H1 (cell line): ENCODE results near the gene KRT27. TPM values are rescaled to one million over a fixed set of nuclear protein-coding genes. Genes with fewer than 3 reads are reported as not detected.

Source experiments
- CTCF ChIA-PET: fragments of 300-600 bp; sonication (Branson Sonifier 250); formaldehyde crosslinking; loops from one replicate; lab custom pipeline; 2021; ENCODE audit not compliant: partially characterized antibody; lab: Charles Lee
- POLR2A ChIA-PET: fragments of 300-600 bp; sonication (Branson Sonifier 250); formaldehyde crosslinking; loops from one replicate; lab custom pipeline; 2021; ENCODE audit warnings: inconsistent platforms; ENCODE audit not compliant: partially characterized antibody; lab: Charles Lee
- DNase-seq, 2 experiments: peaks; one replicate each; pipeline versions ENCODE4 v3.0.0 to v3.0.0-alpha.2; 2010 to 2022; ENCODE audit warnings: low spot score in 2 of 2, low read depth in 1 of 2, mixed read lengths in 1 of 2
- FAIRE-seq: peaks from 2 replicates; lab custom pipeline; 2011; peaks lifted over from hg19 to GRCh38; lab: Jason Lieb, UNC
- H2AFZ ChIP-seq: 2 replicates; pipeline ENCODE4 v1.8.1; 2012; ENCODE audit warnings: low read length, inconsistent platforms
- H2AK5ac ChIP-seq: 2 replicates; pipeline ENCODE4 v1.6.1; 2013; ENCODE audit warnings: low read depth, low read length
- H2BK120ac ChIP-seq: replicated peaks from 2 replicates; pipeline ENCODE3; 2013; ENCODE audit warnings: low read depth, low read length, inconsistent platforms
- H2BK12ac ChIP-seq: 2 replicates; pipeline ENCODE4 v1.6.1; 2013; ENCODE audit warnings: low read depth, low read length
- H2BK15ac ChIP-seq: 2 replicates; pipeline ENCODE4 v1.6.1; 2013; ENCODE audit warnings: low read length
- H2BK20ac ChIP-seq: 2 replicates; pipeline ENCODE4 v1.6.1; 2013; ENCODE audit warnings: low read length
- H2BK5ac ChIP-seq: 2 replicates; pipeline ENCODE4 v1.6.1; 2013; ENCODE audit warnings: low read depth, low read length
- H3K14ac ChIP-seq: 2 replicates; pipeline ENCODE4 v1.6.1; 2013; ENCODE audit warnings: inconsistent platforms; ENCODE audit not compliant: insufficient read length
- H3K18ac ChIP-seq: 2 replicates; pipeline ENCODE4 v1.6.1; 2013; ENCODE audit warnings: low read length; ENCODE audit errors: extremely low read depth
- H3K23ac ChIP-seq: 2 replicates; pipeline ENCODE4 v1.6.1; 2013; ENCODE audit warnings: inconsistent platforms; ENCODE audit not compliant: insufficient read length
- H3K23me2 ChIP-seq: 2 replicates; pipeline ENCODE4 v1.6.1; 2013; ENCODE audit warnings: low read depth, low read length
- H3K27ac ChIP-seq: 2 replicates; pipeline ENCODE4 v1.6.1; 2011; ENCODE audit warnings: low read depth, low read length, inconsistent platforms
- H3K27me3 ChIP-seq, 4 experiments: replicated peaks in 1 of 4; 1 replicate in 1 of 4; 2 replicates in 3 of 4; pipeline versions ENCODE4 v1.6.1 to v1.8.1; 2011 to 2013; ENCODE audit warnings: low read length in 3 of 4, mild to moderate bottlenecking in 3 of 4, inconsistent platforms in 2 of 4, mixed read lengths in 2 of 4, moderate library complexity in 1 of 4; ENCODE audit not compliant: control insufficient read depth in 3 of 4, insufficient read depth in 3 of 4; ENCODE audit errors: extremely low read depth in 1 of 4
- H3K36me3 ChIP-seq, 4 experiments: 2 replicates each; pipeline versions ENCODE4 v1.6.1 to v1.8.1; 2011 to 2013; ENCODE audit warnings: mild to moderate bottlenecking in 4 of 4, low read length in 3 of 4, moderate library complexity in 2 of 4, control low read depth in 1 of 4, inconsistent platforms in 1 of 4; ENCODE audit not compliant: insufficient read depth in 4 of 4, control insufficient read depth in 2 of 4
- H3K4ac ChIP-seq: replicated peaks from 2 replicates; pipeline ENCODE3; 2013; ENCODE audit warnings: low read length, low read depth, mixed read lengths, inconsistent platforms; ENCODE audit not compliant: insufficient read length
- H3K4me1 ChIP-seq, 4 experiments: replicated peaks in 1 of 4; 1 replicate in 1 of 4; 2 replicates in 3 of 4; pipeline versions ENCODE4 v1.6.1 to v1.8.1; 2011 to 2013; ENCODE audit warnings: low read length in 3 of 4, inconsistent platforms in 2 of 4, mixed read lengths in 1 of 4; ENCODE audit not compliant: insufficient read depth in 4 of 4, control insufficient read depth in 3 of 4
- H3K4me2 ChIP-seq, 2 experiments: 2 replicates each; pipeline versions ENCODE4 v1.6.1 to v1.8.1; 2011 to 2013; ENCODE audit warnings: low read depth in 2 of 2, low read length in 2 of 2, control low read depth in 1 of 2, inconsistent platforms in 1 of 2, mild to moderate bottlenecking in 1 of 2; ENCODE audit not compliant: insufficient read depth in 1 of 2
- H3K4me3 ChIP-seq, 4 experiments: fragments of 200-600, 300-600 bp in 1 of 4; sonication (generic), shearing (Covaris generic), sonication (Bioruptor Twin) in 1 of 4; 2 replicates each; pipeline versions ENCODE4 v1.5.1 to v1.8.1; 2011 to 2016; ENCODE audit warnings: low read length in 4 of 4, low read depth in 3 of 4, control low read depth in 2 of 4, inconsistent platforms in 2 of 4, mild to moderate bottlenecking in 2 of 4, mixed read lengths in 1 of 4, moderate library complexity in 1 of 4; ENCODE audit not compliant: insufficient read depth in 2 of 4; ENCODE audit errors: extremely low read depth in 1 of 4
- H3K56ac ChIP-seq: replicated peaks from 2 replicates; pipeline ENCODE3; 2013; ENCODE audit warnings: low read depth, mild to moderate bottlenecking, mixed read lengths, low read length, inconsistent platforms; ENCODE audit not compliant: insufficient read length
- H3K79me1 ChIP-seq: 2 replicates; pipeline ENCODE4 v1.6.1; 2013; ENCODE audit warnings: low read depth, low read length, control low read depth
- H3K79me2 ChIP-seq, 2 experiments: 2 replicates each; pipeline versions ENCODE4 v1.6.1 to v1.8.1; 2012 to 2013; ENCODE audit warnings: low read length in 2 of 2, mild to moderate bottlenecking in 2 of 2, inconsistent platforms in 1 of 2; ENCODE audit not compliant: insufficient read depth in 2 of 2, control insufficient read depth in 1 of 2
- H3K9ac ChIP-seq, 4 experiments: replicated peaks in 1 of 4; 1 replicate in 1 of 4; 2 replicates in 3 of 4; pipeline versions ENCODE4 v1.6.1 to v1.8.1; 2011 to 2013; ENCODE audit warnings: low read depth in 3 of 4, low read length in 3 of 4, control low read depth in 2 of 4, mild to moderate bottlenecking in 2 of 4, moderate library complexity in 2 of 4, inconsistent platforms in 1 of 4; ENCODE audit errors: extremely low read depth in 1 of 4
- H3K9me3 ChIP-seq, 2 experiments: 2 replicates each; pipeline versions ENCODE4 v1.6.1 to v1.8.1; 2012 to 2013; ENCODE audit warnings: mild to moderate bottlenecking in 2 of 2, moderate library complexity in 2 of 2, control low read depth in 1 of 2, inconsistent platforms in 1 of 2, low read depth in 1 of 2, low read length in 1 of 2, mixed read lengths in 1 of 2; ENCODE audit not compliant: insufficient read depth in 2 of 2
- H4K20me1 ChIP-seq, 2 experiments: replicated peaks in 1 of 2; 2 replicates each; pipeline versions ENCODE3 to v1.8.1; 2011 to 2013; ENCODE audit warnings: inconsistent platforms in 2 of 2, low read length in 2 of 2, mild to moderate bottlenecking in 1 of 2; ENCODE audit not compliant: insufficient read depth in 2 of 2, control insufficient read depth in 1 of 2
- H4K5ac ChIP-seq: 2 replicates; pipeline ENCODE4 v1.6.1; 2013; ENCODE audit warnings: low read length, low read depth, mixed read lengths, inconsistent platforms; ENCODE audit not compliant: insufficient read length
- H4K8ac ChIP-seq: 2 replicates; pipeline ENCODE4 v1.8.0; 2013; ENCODE audit warnings: mild to moderate bottlenecking, moderate library complexity, low read length, inconsistent platforms; ENCODE audit not compliant: insufficient read depth; ENCODE audit errors: extremely low read depth
- H4K91ac ChIP-seq: replicated peaks from 2 replicates; pipeline ENCODE3; 2013; ENCODE audit warnings: low read length, mixed read lengths, inconsistent platforms; ENCODE audit not compliant: insufficient read length
- ATF3 ChIP-seq: IDR thresholded peaks from 2 replicates; pipeline ENCODE4 v1.6.1; 2011; ENCODE audit warnings: low read depth, mild to moderate bottlenecking, low read length; ENCODE audit not compliant: insufficient read depth
- BRCA1 ChIP-seq: IDR thresholded peaks from 2 replicates; pipeline ENCODE4 v1.6.1; 2012; ENCODE audit warnings: low read depth, low read length, improper control_type of control experiment
- E2F6 ChIP-seq: IDR thresholded peaks from 2 replicates; pipeline ENCODE4 v1.6.1; 2012; ENCODE audit warnings: inconsistent platforms
- GABPA ChIP-seq: IDR thresholded peaks from 2 replicates; pipeline ENCODE4 v1.6.1; 2011; ENCODE audit warnings: mild to moderate bottlenecking, low read length, moderate library complexity, borderline replicate concordance; ENCODE audit not compliant: insufficient read depth
- HDAC2 ChIP-seq, 2 experiments: fragments of 300-600 bp in 1 of 2; sonication (generic) in 1 of 2; IDR thresholded peaks; 2 replicates each; pipeline ENCODE4 v1.6.1; 2011 to 2012; ENCODE audit warnings: low read depth in 2 of 2, low read length in 2 of 2, mild to moderate bottlenecking in 2 of 2, moderate library complexity in 2 of 2, borderline replicate concordance in 1 of 2, inconsistent platforms in 1 of 2
- KDM4A ChIP-seq: IDR thresholded peaks from one replicate; pipeline ENCODE4 v1.7.1; 2012; ENCODE audit warnings: low read depth, mild to moderate bottlenecking, moderate library complexity, low read length, inconsistent platforms; ENCODE audit not compliant: severe bottlenecking
- MAFK ChIP-seq: IDR thresholded peaks from 2 replicates; pipeline ENCODE4 v1.6.1; 2012; ENCODE audit warnings: low read depth, mild to moderate bottlenecking, improper control_type of control experiment, low read length
- RAD21 ChIP-seq, 2 experiments: IDR thresholded peaks in 1 of 2; conservative IDR thresholded peaks in 1 of 2; 2 replicates each; pipeline ENCODE4 v1.6.1; 2011; ENCODE audit warnings: low read depth in 2 of 2, low read length in 2 of 2, improper control_type of control experiment in 1 of 2, inconsistent platforms in 1 of 2, mild to moderate bottlenecking in 1 of 2, moderate library complexity in 1 of 2
- RXRA ChIP-seq: IDR thresholded peaks from 2 replicates; pipeline ENCODE4 v1.6.1; 2011; ENCODE audit warnings: low read depth, mild to moderate bottlenecking, low read length, moderate library complexity; ENCODE audit not compliant: insufficient read depth
- SAP30 ChIP-seq: fragments of 300-600 bp; sonication (generic); IDR thresholded peaks from 2 replicates; pipeline ENCODE4 v1.7.1; 2012; ENCODE audit warnings: low read length, moderate library complexity, mild to moderate bottlenecking, inconsistent platforms; ENCODE audit not compliant: insufficient read depth, insufficient replicate concordance
- SIRT6 ChIP-seq: IDR thresholded peaks from one replicate; pipeline ENCODE4 v1.7.1; 2012; ENCODE audit warnings: low read length, inconsistent platforms
- ZNF274 ChIP-seq: IDR thresholded peaks from 2 replicates; pipeline ENCODE4 v1.7.0; 2012; ENCODE audit warnings: low read length, borderline replicate concordance; ENCODE audit errors: extremely low read depth
- WGBS, 2 experiments: shearing (Covaris generic) in 1 of 2; methylation state at CpG; one replicate each; pipeline versions ENCODE4 v1.1.6 to v1.1.7; 2013 to 2015; ENCODE audit warnings: low lambda C conversion rate in 2 of 2, mixed read lengths in 2 of 2, inconsistent platforms in 1 of 2, low coverage in 1 of 2, missing lambda C conversion rate in 1 of 2; ENCODE audit not compliant: insufficient replicate concordance in 2 of 2, insufficient coverage in 1 of 2, insufficient read length in 1 of 2; ENCODE audit errors: extremely low coverage in 1 of 2, missing lambda C conversion rate in 1 of 2; 5-methylcytosine and 5-hydroxymethylcytosine counted together
- polyA plus RNA-seq, 7 experiments: library from polyadenylated mRNA; depleted of rRNA in 3 of 7; stranded (reverse) in 5 of 7; unstranded in 2 of 7; fragments of >200 nt in 5 of 7; fragments of 200-250 nt in 2 of 7; gene quantifications; 1 replicate in 5 of 7; 2 replicates in 1 of 7; 4 replicates in 1 of 7; pipeline versions ENCODE4 v1.2.1 to v1.2.3, GENCODE V29; 2011 to 2013; ENCODE audit warnings: missing spikeins in 2 of 7, mixed read lengths in 2 of 7
- total RNA-seq: library from RNA; stranded (reverse); fragmentation: NEBNext Ultra II Directional; extraction: Animal tissue kit (Norgen Biotek cat#: 25700); gene quantifications from 2 replicates; pipeline ENCODE4 v1.2.1, GENCODE V29; 2021

Gene KRT27
- total and polyA plus RNA-seq, 2 of the 8 experiments (the other 6 are each of a cell fraction or from before 2014, with no cell fraction given), result not detected

- Histone ChIP-seq H4K5ac (no peak overlapping the region), H4K91ac (no peak overlapping the region), H3K36me3 (peaks cover 0 to 5% (median 4%) of the 10 kb centered on the region in 4 experiments; a peak in 2 of 8 replicates), H3K56ac (no peak overlapping the region), H3K4ac (no peak overlapping the region), H2BK12ac (no peak overlapping the region), H2BK20ac (no peak overlapping the region), H3K4me1 (no peaks in the 10 kb centered on the region; a peak in 1 of 7 replicates), H3K27me3 (no peaks in the 10 kb centered on the region; a peak in 2 of 7 replicates), H3K14ac (no peak overlapping the region), H3K9me3 (no peaks in the 10 kb centered on the region), H3K23me2 (no peaks in the 10 kb centered on the region), H3K79me2 (no peaks in the 10 kb centered on the region), H4K20me1 (no peaks in the 10 kb centered on the region), H2AFZ (no peak overlapping the region), H2AK5ac (no peak overlapping the region), H3K18ac (no peak overlapping the region), H2BK120ac (no peak overlapping the region), H3K27ac (no peak overlapping the region), H4K8ac (no peak overlapping the region), H3K79me1 (no peaks in the 10 kb centered on the region), H2BK5ac (no peak overlapping the region), H3K9ac (no peak overlapping the region), H2BK15ac (no peak overlapping the region), H3K4me3 (no peak overlapping the region), H3K4me2 (no peak overlapping the region), H3K23ac (no peak overlapping the region)
- 68% methylated on average over 4 of the region's 4 CpGs; no CpG with 5 or more reads in 1 of the 2 experiments for WGBS, 2 experiments
- DNase-seq (no peak), FAIRE-seq (no peak)
- ChIA-PET POLR2A (no interaction called here), CTCF (no interaction called here)
- TF ChIP-seq E2F6 (no peak), RAD21 (IDR thresholded peaks at IDR 0.05 in 1 of 2, conservative IDR thresholded peaks at IDR 0.05 in 1 of 2; ENCODE audit: low read depth in 2 of 2, low read length in 2 of 2) (no peak), KDM4A (no peak), SAP30 (no peak), GABPA (no peak), BRCA1 (no peak), MAFK (no peak), RXRA (no peak), ATF3 (no peak), SIRT6 (no peak), HDAC2 (IDR thresholded peaks at IDR 0.05; ENCODE audit: borderline replicate concordance in 1 of 2, low read depth in 2 of 2, low read length in 2 of 2) (no peak), ZNF274 (no peak)
Observed at GRCh38 chr17:40813804-40814203, 31.5 kb upstream of the KRT27 start.
